Measurements from ENCODE around the gene CRELD1.
"Not testable (repeated sequence)": the region's sequence is repeated elsewhere in the genome, so short reads cannot be mapped to it uniquely, and the experiment has no call there.

CRELD1 gene

DNA sequence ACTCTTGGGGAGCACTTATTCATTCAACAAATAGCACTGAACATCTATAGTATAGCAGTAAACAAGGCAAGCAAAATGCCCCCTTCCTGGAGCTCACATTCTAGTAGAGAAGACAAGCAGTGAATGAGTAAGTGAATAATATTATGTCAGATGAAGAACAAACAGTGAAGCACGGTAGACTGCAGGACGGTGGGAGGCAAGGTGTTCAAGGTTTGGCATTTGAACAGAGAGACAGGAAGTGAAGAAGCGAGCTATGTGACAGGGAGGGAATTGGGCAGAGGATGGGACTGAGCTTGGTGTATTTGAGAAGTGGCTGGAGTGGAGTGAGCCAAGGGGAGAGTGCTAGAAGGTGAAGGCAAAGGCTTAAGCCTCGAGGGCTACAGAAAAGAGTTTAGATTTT, 1.4 kb downstream of the CRELD1 start:
- no peak overlapping the region for H3K4me3 ChIP-seq (ENCODE audit: control insufficient read depth, low read depth, low read length)
- no peak for DNase-seq (ENCODE audit: low read depth)
- TF ChIP-seq, protein P1, sequence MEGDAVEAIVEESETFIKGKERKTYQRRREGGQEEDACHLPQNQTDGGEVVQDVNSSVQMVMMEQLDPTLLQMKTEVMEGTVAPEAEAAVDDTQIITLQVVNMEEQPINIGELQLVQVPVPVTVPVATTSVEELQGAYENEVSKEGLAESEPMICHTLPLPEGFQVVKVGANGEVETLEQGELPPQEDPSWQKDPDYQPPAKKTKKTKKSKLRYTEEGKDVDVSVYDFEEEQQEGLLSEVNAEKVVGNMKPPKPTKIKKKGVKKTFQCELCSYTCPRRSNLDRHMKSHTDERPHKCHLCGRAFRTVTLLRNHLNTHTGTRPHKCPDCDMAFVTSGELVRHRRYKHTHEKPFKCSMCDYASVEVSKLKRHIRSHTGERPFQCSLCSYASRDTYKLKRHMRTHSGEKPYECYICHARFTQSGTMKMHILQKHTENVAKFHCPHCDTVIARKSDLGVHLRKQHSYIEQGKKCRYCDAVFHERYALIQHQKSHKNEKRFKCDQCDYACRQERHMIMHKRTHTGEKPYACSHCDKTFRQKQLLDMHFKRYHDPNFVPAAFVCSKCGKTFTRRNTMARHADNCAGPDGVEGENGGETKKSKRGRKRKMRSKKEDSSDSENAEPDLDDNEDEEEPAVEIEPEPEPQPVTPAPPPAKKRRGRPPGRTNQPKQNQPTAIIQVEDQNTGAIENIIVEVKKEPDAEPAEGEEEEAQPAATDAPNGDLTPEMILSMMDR (IDR thresholded peaks at IDR 0.05; ENCODE audit: control insufficient read depth, insufficient read depth, low read depth, low read length, missing control alignments) = no peak

DNA sequence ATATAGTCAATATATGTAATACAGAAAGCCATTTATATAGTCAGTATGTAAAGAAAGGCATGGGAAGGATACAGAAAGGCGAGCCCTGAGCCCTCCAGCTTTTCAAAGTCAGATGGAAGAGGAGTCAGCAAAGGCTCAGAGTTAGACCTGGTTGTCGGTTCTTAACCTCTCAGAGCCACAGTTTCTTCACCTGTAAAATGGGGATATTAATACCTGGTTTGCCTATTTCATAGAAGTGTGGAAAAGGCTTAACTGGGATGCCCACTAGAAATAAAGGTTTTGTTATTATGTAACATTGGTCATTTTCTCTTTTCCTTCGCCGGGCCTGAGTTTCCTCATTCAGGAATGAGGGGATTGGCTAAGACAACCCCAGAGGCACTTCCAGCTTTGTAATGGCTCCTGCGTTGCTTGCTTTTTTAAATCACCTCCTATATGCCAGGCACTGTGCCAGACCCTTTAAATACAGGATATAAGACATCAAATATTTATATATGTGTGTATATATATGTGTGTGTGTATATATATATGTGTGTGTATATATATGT, 2.4 kb downstream of the CRELD1 start:
- TF ChIP-seq, protein P1 (IDR thresholded peaks at IDR 0.05; ENCODE audit: control insufficient read depth, insufficient read depth, low read depth, low read length, missing control alignments) = no peak
- no peak overlapping the region for H3K4me3 ChIP-seq (ENCODE audit: control insufficient read depth, low read depth, low read length)
- DNase-seq (ENCODE audit: low read depth) = no peak

DNA sequence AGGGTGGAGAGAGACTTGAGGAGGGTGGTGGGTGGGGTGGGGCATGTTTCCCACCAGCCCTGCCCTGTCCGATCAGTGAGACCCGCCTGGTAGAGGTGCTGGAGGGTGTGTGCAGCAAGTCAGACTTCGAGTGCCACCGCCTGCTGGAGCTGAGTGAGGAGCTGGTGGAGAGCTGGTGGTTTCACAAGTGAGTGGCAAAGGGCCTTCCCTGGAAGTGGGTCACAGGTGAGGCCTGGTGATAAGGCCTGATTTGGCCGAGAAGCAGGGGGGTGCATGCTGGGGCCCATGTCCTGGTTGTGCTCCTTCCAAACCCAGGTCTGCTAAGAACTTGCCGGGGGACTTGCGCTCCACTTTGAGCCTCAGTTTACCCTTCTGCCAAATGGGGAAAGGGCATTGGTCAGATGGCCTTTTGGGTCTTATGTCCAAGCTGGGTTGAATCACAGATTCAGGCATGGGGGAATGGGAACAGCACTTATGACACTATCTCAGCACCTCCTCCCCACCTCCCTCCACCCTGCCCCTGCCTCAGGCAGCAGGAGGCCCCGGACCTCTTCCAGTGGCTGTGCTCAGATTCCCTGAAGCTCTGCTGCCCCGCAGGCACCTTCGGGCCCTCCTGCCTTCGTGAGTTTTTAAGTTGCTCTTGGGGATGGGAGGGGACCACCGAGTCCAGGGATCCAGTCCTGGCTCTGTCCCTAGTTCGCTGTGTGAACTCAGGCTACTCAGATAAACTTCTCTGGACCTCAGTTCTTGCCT, 4.0 kb downstream of the CRELD1 start:
- no peak overlapping the region for H3K4me3 ChIP-seq (ENCODE audit: control insufficient read depth, low read depth, low read length)
- TF ChIP-seq, protein P1 (IDR thresholded peaks at IDR 0.05; ENCODE audit: control insufficient read depth, insufficient read depth, low read depth, low read length, missing control alignments) = no peak
- DNase-seq (ENCODE audit: low read depth) = no peak

DNA sequence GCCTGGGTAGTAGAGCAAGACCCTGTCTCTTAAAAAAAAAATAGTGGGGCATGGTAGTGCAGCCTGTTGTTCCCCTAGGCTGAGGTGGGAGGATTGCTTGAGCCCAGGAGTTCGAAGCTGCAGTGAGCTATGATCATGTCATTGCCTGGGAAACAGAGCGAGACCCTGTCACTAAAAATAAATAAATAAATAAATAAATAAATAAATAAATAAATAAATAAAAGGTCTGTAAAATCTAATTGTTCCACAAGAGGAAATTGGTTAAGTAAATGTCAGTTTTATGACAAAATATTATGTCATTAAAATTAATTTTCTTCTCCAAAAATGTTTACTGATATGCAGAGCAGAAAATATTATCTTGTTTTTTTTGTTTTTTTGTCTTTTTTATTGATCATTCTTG, 5.3 kb downstream of the CRELD1 start:
- TF ChIP-seq, protein P1 (IDR thresholded peaks at IDR 0.05; ENCODE audit: control insufficient read depth, insufficient read depth, low read depth, low read length, missing control alignments) = no peak
- DNase-seq (ENCODE audit: low read depth) = no peak
- no peak overlapping the region for H3K4me3 ChIP-seq (ENCODE audit: control insufficient read depth, low read depth, low read length)

DNA sequence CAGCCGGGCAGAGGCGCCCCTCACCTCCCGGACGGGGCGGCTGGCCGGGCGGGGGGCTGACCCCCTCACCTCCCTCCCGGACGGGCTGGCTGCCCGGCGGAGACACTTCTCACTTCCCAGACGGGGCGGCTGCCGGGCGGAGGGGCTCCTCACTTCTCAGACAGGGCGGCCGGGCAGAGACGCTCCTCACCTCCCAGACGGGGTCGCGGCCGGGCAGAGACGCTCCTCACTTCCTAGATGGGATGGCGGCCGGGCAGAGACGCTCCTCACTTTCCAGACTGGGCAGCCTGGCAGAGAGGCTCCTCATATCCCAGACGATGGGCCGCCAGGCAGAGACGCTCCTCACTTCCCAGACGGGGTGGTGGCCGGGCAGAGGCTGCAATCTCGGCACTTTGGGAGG, 6.3 kb downstream of the CRELD1 start:
- not testable (repeated sequence) for DNase-seq (ENCODE audit: low read depth); H3K4me3 ChIP-seq (ENCODE audit: control insufficient read depth, low read depth, low read length)

DNA sequence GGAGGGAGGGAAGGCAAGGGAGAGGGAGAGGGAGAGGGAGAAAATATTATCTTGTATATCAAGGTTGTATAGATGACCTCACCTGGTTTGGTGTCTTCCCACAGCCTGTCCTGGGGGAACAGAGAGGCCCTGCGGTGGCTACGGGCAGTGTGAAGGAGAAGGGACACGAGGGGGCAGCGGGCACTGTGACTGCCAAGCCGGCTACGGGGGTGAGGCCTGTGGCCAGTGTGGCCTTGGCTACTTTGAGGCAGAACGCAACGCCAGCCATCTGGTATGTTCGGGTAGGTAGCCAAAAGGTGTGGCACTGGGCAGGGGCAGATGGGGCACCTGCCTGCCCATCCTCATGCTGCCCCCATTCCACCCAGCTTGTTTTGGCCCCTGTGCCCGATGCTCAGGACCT, 7.1 kb downstream of the CRELD1 start:
- TF ChIP-seq, protein P1 (IDR thresholded peaks at IDR 0.05; ENCODE audit: control insufficient read depth, insufficient read depth, low read depth, low read length, missing control alignments) = no peak
- no peak overlapping the region for H3K4me3 ChIP-seq (ENCODE audit: control insufficient read depth, low read depth, low read length)
- DNase-seq (ENCODE audit: low read depth) = no peak

DNA sequence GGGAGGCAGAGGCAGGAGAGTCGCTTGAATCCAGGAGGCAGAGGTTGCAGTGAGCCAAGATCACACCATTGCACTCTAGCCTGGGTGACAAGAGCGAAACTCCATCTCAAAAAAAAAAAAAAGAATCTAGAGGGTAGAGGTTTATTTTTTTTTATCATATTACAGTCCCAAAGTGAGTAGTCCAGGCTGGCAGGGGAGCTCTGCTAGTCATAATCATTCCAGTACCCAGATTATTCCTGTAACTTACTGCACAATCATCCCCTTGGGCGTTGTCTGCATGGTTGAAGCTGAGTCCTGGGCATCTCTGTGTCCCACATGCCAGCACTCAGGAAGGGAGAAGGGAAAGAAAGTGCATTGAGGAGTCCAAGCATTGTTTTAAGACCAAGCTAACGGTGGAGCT, 8.5 kb downstream of the CRELD1 start:
- DNase-seq (ENCODE audit: low read depth) = no peak
- TF ChIP-seq, protein P1 (IDR thresholded peaks at IDR 0.05; ENCODE audit: control insufficient read depth, insufficient read depth, low read depth, low read length, missing control alignments) = no peak
- no peak overlapping the region for H3K4me3 ChIP-seq (ENCODE audit: control insufficient read depth, low read depth, low read length)
